PC-3 (cell line): Measurements from ENCODE around the gene BCAS3. TPM values are rescaled to one million over a fixed set of nuclear protein-coding genes. Genes with fewer than 3 reads are reported as not detected.

ENCODE experiments used
- ATAC-seq: fragments of 200-7000 bp; cut with Tn5 transposase; 2 replicates; pipeline ENCODE4 v1.9.1; 2020; ENCODE audit warnings: mild to moderate bottlenecking, moderate library complexity
- BruUV-seq: library from RNA; stranded (reverse); fragments of 400-500 nt; replicated peaks from 2 replicates; lab custom pipeline; 2021; lab: Mats Ljungman, UMichigan
- CTCF ChIA-PET: fragments of 300-600 bp; sonication (Branson Sonifier 250); formaldehyde crosslinking; loops from one replicate; lab custom pipeline; 2022; ENCODE audit warnings: antibody characterized with exemption; lab: Charles Lee
- POLR2A ChIA-PET: fragments of 300-600 bp; sonication (Branson Sonifier 250); formaldehyde crosslinking; loops from one replicate; lab custom pipeline; 2022; ENCODE audit warnings: antibody characterized with exemption; ENCODE audit not compliant: unreplicated experiment; lab: Charles Lee
- DNase-seq: peaks from one replicate; pipeline ENCODE4 v3.0.0-alpha.2; 2015
- H2AFZ ChIP-seq: fragments of 300-600 bp; sonication (generic); 2 replicates; pipeline ENCODE4 v1.6.0; 2016; ENCODE audit warnings: antibody characterized with exemption, low read length
- H3F3A ChIP-seq: fragments of 300-600 bp; sonication (generic); one replicate; pipeline ENCODE4 v1.6.0; 2017; ENCODE audit warnings: antibody characterized with exemption, low read length, control low read depth, mild to moderate bottlenecking; ENCODE audit not compliant: unreplicated experiment
- H3K27ac ChIP-seq: fragments of 300-600 bp; sonication (generic); 2 replicates; pipeline ENCODE4 v1.5.1; 2016; ENCODE audit warnings: mild to moderate bottlenecking, low read length
- H3K27me3 ChIP-seq: fragments of 300-600 bp; sonication (generic); 2 replicates; pipeline ENCODE4 v1.6.1; 2016; ENCODE audit warnings: low read length, mixed read lengths
- H3K36me3 ChIP-seq: fragments of 300-600 bp; sonication (generic); 2 replicates; pipeline ENCODE4 v1.6.1; 2016; ENCODE audit warnings: low read depth, mixed run types, low read length, mixed read lengths
- H3K4me1 ChIP-seq: fragments of 300-600 bp; sonication (generic); 2 replicates; pipeline ENCODE4 v1.5.1; 2016; ENCODE audit warnings: low read length; ENCODE audit not compliant: insufficient read depth
- H3K4me2 ChIP-seq: fragments of 300-600 bp; sonication (generic); 2 replicates; pipeline ENCODE4 v1.6.0; 2016; ENCODE audit warnings: low read length
- H3K4me3 ChIP-seq: fragments of 300-600 bp; sonication (generic); 2 replicates; pipeline ENCODE4 v1.5.1; 2016; ENCODE audit warnings: mild to moderate bottlenecking, low read length, mixed read lengths
- H3K79me2 ChIP-seq: fragments of 300-600 bp; sonication (generic); 2 replicates; pipeline ENCODE4 v1.6.1; 2017; ENCODE audit warnings: low read length, mixed read lengths
- H3K9ac ChIP-seq: fragments of 300-600 bp; sonication (generic); 2 replicates; pipeline ENCODE4 v1.6.0; 2016; ENCODE audit warnings: mild to moderate bottlenecking, low read length
- H3K9me2 ChIP-seq: fragments of 300-600 bp; sonication (generic); replicated peaks from 2 replicates; pipeline ENCODE4 v1.6.1; 2016; ENCODE audit warnings: mixed run types, low read length, mixed read lengths
- H3K9me3 ChIP-seq: fragments of 300-600 bp; sonication (generic); 2 replicates; pipeline ENCODE4 v1.6.1; 2016; ENCODE audit warnings: low read length, mixed read lengths
- H4K20me1 ChIP-seq: fragments of 300-600 bp; sonication (generic); 2 replicates; pipeline ENCODE4 v1.6.1; 2016; ENCODE audit warnings: low read length, mixed read lengths
- CTCF ChIP-seq: fragments of 300-600 bp; sonication (generic); conservative IDR thresholded peaks from 2 replicates; pipeline ENCODE4 v1.5.1; 2017; ENCODE audit warnings: antibody characterized with exemption, low read depth, mild to moderate bottlenecking, low read length
- EZH2 ChIP-seq: fragments of 300-600 bp; sonication (generic); IDR thresholded peaks from one replicate; pipeline ENCODE4 v1.6.1; 2017; ENCODE audit warnings: antibody characterized with exemption, mild to moderate bottlenecking, low read length; ENCODE audit not compliant: unreplicated experiment
- EZH2phosphoT487 ChIP-seq: fragments of 300-600 bp; sonication (generic); IDR thresholded peaks from 2 replicates; pipeline ENCODE4 v1.6.1; 2018; ENCODE audit warnings: mild to moderate bottlenecking, antibody characterized with exemption, low read length, borderline replicate concordance
- intact Hi-C: fragments of 100-400 bp; cut with micrococcal nuclease; formaldehyde crosslinking; loops from 2 replicates; pipeline ENCODE4 v1.9.0; 2023
- total RNA-seq: library from RNA; depleted of rRNA; stranded (reverse); fragments of >200 nt; gene quantifications from 2 replicates; pipeline ENCODE4 v1.2.3, GENCODE V29; 2014

BCAS3 gene
- total RNA-seq, 1 experiment from 2014 or later, result 25.9 TPM

- Histone ChIP-seq H2AFZ (no peak overlapping the region), H3K79me2 (no peaks in the 10 kb centered on the region), H3K9me2 (no peaks in the 10 kb centered on the region), H3K9me3 (no peaks in the 10 kb centered on the region), H3K4me3 (no peak overlapping the region), H3K27me3 (no peaks in the 10 kb centered on the region), H3K4me1 (no peaks in the 10 kb centered on the region), H3K4me2 (no peak overlapping the region), H3F3A (no peaks in the 10 kb centered on the region), H3K9ac (no peak overlapping the region), H3K27ac (no peak overlapping the region), H3K36me3 (no peaks in the 10 kb centered on the region), H4K20me1 (no peaks in the 10 kb centered on the region)
- no peak for TF ChIP-seq EZH2
- TF ChIP-seq EZH2phosphoT487, result no peak
- no peak for TF ChIP-seq CTCF
- BruUV-seq, result no TSS peak
- POLR2A ChIA-PET, result no interaction called here
- intact Hi-C loops, result no loop called here
- CTCF ChIA-PET, result no interaction called here
- no peak for ATAC-seq
- no peak for DNase-seq
Measured at GRCh38 chr17:61316633-61317032, 639.0 kb downstream of the BCAS3 start.

GRCh38 chr17:61317779-61318178 lies 640.1 kb downstream of the BCAS3 start:
- no peak; the same call in 1 of the 2 replicates for ATAC-seq
- no peak overlapping the region for H3K4me3 ChIP-seq
- H3K9me3 ChIP-seq, result no peaks in the 10 kb centered on the region
- BruUV-seq, result no TSS peak
- no peaks in the 10 kb centered on the region for H3K9me2 ChIP-seq
- CTCF ChIA-PET, result no interaction called here
- H3K27ac ChIP-seq, result no peak overlapping the region
- no peaks in the 10 kb centered on the region for H3K4me1 ChIP-seq
- H3F3A ChIP-seq, result no peaks in the 10 kb centered on the region
- no peak overlapping the region for H3K9ac ChIP-seq
- POLR2A ChIA-PET, result interaction anchor here (0.6 kb wide), 1 partner anchor 580 kb away, joined by 5 read pairs; no protein-coding TSS in a partner anchor
- H3K4me2 ChIP-seq, result no peak overlapping the region
- DNase-seq, result no peak
- no peaks in the 10 kb centered on the region for H3K79me2 ChIP-seq
- H3K36me3 ChIP-seq, result no peaks in the 10 kb centered on the region
- H3K27me3 ChIP-seq, result no peaks in the 10 kb centered on the region
- H4K20me1 ChIP-seq, result no peaks in the 10 kb centered on the region
- no peak overlapping the region for H2AFZ ChIP-seq
- intact Hi-C loops, result no loop called here
- TF ChIP-seq CTCF (0 out of 2 replicates have a peak, but pooled peaks have one; percentile 26), EZH2phosphoT487 (no peak), EZH2 (no peak)

GRCh38 chr17:61318684-61319098 lies 641.0 kb downstream of the BCAS3 start:
- H3K9me2 ChIP-seq, result no peaks in the 10 kb centered on the region
- no peaks in the 10 kb centered on the region for H4K20me1 ChIP-seq
- no peaks in the 10 kb centered on the region for H3K36me3 ChIP-seq
- TF ChIP-seq EZH2phosphoT487, result no peak
- no peak for TF ChIP-seq CTCF
- TF ChIP-seq EZH2, result no peak
- no peak overlapping the region for H3K27ac ChIP-seq
- no peaks in the 10 kb centered on the region for H3K79me2 ChIP-seq
- no peaks in the 10 kb centered on the region for H3K4me1 ChIP-seq
- intact Hi-C loops, result no loop called here
- H3K9ac ChIP-seq, result no peak overlapping the region
- DNase-seq (no peak), ATAC-seq (no peak)
- no peak overlapping the region for H2AFZ ChIP-seq
- H3F3A ChIP-seq, result no peaks in the 10 kb centered on the region
- no peaks in the 10 kb centered on the region for H3K9me3 ChIP-seq
- no TSS peak for BruUV-seq
- no peak overlapping the region for H3K4me3 ChIP-seq
- no peak overlapping the region for H3K4me2 ChIP-seq
- CTCF ChIA-PET, result no interaction called here
- POLR2A ChIA-PET, result no interaction called here
- no peaks in the 10 kb centered on the region for H3K27me3 ChIP-seq
